GM21423 (cell line): Measurements from ENCODE around the gene MTHFS.

Experiments
- ATAC-seq: cut with Tn5 transposase; IDR thresholded peaks from one replicate; pipeline ENCODE4 v1.9.1; 2021; ENCODE audit warnings: mild to moderate bottlenecking, moderate library complexity; ENCODE audit not compliant: unreplicated experiment

MTHFS gene

DNA sequence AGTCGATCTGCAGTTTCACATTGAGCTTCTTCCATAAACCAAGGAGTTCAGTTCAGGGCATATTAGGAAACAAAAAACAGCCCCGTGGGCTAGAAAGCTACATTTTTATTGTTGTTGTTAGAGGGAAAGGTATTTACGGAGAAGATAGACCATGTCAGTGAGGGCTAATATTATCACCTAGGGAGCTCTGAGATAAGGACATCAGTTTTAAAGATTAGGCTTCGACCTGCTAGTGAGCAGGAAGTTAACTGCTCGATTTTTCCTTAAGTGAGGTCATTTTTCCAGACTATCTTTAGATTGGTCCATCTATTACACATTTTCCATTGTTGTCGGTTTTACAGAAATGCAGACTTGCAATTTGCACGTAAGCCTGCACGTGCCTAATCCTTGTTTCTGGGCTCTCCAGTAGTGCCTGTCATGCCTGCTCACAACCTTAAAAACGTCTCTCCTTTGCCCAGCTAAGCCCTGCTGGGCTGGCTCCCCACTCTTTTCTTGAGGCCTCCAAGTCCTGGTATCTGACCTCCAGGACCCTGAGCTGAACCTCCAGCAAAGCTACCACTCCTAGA is 72.6 kb downstream of the MTHFS start:
- ATAC-seq, result no peak

DNA sequence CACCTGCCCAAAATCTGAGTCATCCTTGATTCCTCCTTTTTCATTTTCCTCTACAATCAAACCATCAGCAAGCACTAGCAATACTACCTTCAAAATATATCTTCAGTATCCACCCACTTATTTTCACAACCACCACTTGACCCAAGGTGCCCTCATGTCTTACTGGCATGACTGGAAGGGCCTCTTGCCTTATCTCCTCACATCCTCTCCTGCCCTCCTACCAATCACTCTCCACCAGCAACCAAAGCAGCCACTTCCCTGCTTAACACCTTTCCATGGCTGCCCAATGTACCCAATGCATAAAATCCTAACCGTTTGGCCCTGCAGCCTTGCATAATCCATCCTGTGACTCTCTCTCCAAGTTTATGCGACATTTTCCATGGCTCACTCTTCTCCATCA is 76.0 kb downstream of the MTHFS start:
- no peak for ATAC-seq

DNA sequence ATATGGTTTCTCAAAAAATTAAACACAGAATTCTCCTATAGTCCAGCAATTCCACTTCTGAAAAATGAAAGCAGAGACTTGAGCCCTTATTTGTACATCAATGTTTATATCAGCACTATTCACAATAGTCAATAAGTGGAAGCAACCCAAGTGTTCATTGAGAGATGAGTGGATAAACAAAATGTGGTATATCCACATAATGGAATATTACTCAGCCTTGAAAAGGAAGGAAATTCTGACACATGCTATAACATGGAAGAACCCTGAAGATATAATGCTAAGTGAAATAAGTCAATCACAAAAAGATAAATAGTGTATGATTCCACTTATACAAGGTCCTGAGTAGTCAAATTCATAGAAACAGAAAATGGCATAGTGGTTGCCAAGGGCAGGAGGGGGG is 76.6 kb downstream of the MTHFS start:
- ATAC-seq, result no peak

DNA sequence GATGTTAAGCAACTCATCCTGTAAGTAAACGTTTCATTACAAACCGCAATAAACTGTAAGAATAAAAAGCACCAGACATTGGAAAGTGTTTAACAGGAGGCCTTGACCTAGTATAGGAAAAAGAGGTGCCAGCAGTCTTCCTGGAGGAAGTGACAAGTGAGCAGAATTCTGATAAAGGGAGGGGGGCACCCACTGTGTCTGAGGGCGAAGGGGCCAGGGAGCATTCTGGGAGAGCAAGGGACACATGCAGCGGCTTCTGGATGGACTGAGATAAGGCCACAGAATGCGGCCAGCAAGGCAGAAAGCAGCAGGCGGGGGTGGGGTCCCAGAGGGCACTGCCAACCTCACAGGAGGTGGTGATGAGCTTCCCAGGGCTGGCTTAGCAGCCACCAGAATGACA is 80.2 kb downstream of the MTHFS start:
- ATAC-seq, result no peak

DNA sequence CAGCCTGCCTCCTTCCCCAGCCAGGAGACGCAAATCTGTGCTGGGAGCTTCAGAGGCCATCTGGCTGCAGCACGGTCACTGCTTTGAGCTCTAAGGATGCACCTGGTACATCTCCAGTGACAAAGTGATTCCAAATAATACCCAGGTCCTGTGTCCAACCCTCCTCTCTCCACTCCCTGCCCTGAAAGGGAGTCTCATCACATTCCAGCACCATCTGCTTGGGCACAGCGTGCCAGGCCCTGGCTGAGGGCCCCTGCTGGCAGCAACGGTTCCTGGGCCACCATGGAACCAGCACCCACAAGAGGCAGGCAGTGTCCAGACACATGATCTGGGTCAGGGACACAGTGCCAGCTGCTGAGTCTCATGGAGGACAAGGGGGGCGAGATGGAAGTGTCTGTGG is 81.3 kb downstream of the MTHFS start:
- no peak for ATAC-seq

DNA sequence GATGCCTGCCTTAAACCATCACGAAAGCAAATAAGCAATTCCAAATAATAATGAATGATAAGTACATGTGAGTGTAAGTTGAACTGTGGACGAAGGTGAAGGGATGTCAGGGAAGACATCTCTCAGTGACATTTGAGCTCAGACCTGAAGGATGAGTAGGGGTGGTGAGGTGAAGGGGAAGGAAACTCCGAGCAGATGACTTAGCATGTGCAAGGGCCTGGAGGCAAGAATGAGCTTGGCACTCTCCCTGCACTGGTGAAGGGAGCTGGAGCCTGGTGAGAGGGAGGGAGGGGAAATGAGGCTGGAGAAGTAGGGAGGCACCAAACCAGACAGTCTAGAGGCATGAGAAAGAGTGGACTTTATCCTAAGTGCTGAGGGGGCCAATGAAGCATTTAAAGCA is 84.3 kb downstream of the MTHFS start:
- ATAC-seq, result no peak

DNA sequence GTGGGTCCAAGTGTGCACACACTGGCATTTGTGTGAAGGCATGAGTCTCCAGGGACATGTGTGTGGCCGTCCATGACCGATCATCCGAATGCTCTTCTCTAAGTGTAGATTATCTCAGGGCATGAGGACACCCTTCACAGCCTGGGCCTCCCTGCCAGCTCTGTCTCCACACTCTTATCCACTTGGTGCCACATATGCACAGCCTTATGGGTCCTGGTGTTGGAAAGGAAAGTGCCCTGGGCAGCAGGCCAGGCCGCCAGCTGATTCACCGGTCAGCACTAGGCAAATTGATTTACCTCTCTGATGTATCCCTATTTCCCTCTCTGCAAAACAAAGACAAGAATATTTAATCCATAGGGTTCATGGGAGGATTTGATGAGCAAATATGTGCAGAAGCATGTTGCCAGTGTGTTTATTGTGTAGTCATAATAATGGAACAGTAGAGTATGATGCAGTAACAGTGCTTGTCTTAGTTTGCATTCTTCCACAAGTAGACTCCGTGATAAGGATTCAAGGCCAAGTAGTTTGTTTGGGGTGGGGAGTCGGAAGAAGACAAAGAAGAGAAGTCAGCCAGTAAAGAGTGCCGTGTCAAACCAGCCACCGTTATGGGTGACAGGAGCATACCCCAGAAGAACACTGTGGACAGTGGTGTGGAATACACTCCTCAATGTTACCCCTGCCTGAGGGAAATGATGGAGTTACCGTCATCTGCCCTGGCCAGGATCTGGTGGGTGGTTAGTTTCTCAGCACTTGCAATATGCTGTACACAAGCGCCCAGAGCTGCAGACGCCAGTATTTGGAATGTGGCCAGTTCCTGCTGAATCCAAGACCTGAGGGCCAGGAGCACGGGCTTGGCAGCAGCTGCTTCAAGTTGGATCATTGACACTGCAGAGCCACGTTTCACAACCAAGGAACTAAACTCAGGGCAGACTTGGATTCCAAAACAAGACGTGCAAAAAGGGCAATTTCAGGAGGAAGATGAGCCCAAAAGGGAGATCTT is 85.1 kb downstream of the MTHFS start:
- no peak for ATAC-seq

DNA sequence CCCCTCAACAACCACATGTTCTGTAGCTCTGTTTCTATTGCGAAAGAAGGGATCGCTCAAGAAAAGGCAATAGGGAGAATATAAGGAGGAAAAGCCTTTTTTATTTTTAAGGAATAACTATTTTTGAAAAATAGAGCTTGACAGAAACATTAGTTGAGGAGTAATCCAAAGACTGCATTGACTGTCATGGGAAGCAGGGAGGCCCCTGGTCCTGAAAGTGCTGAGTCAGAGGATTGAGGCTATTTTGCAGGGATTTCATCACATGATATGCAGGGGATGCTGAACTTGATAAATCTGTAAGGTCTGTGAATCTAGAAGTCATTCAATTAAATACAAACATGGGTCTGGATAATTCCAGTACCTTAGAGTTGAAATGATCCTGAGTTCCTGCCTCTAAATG is 92.0 kb downstream of the MTHFS start:
- ATAC-seq, result no peak

DNA sequence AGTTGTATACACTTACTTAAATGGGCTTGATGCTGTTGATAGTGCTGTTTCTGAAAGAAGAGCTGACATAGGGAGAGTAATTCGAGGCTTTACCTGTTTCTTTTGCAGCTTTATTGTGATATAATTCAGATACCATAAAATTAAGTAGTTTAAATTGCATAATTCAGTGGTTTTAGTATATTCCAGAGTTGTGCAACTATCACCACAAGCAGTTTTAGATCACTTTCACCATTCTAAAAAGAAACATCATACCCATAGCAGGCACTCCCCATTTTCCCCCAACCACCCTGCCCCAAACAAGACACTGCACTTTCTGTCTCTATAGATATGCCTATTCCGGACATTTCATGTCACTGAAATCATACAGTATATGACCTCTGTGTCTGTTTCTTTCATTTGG is 98.5 kb downstream of the MTHFS start:
- ATAC-seq, result no peak
